C4-2B (cell line): ENCODE results near the gene GALNS.

ENCODE experiments used
- H3K27ac ChIP-seq: fragments of 450-650 bp; 2 replicates; pipeline ENCODE4 v1.5.1; 2017
- CTCF ChIP-seq: fragments of 450-650 bp; conservative IDR thresholded peaks from 2 replicates; pipeline ENCODE4 v1.5.1; 2017; ENCODE audit warnings: mild to moderate bottlenecking
- ZFX ChIP-seq: fragments of 450-650 bp; IDR thresholded peaks from 2 replicates; pipeline ENCODE4 v1.6.1; 2017

GALNS gene

GRCh38 chr16:88886420-88886844 is 29.7 kb upstream of the GALNS start:
- no peak overlapping the region for H3K27ac ChIP-seq
- TF ChIP-seq ZFX, result no peak
- no peak for TF ChIP-seq CTCF

GRCh38 chr16:88885693-88886280 is 29.0 kb upstream of the GALNS start:
- H3K27ac ChIP-seq, result no peak overlapping the region
- no peak for TF ChIP-seq ZFX
- no peak for TF ChIP-seq CTCF

GRCh38 chr16:88884569-88885271 is 28.0 kb upstream of the GALNS start:
- H3K27ac ChIP-seq, result no peak overlapping the region
- no peak for TF ChIP-seq ZFX

- H3K27ac ChIP-seq, result no peak overlapping the region
- TF ChIP-seq ZFX, result no peak
- TF ChIP-seq CTCF, result no peak
Measured at GRCh38 chr16:88883946-88884345, 27.2 kb upstream of the GALNS start.

- no peak overlapping the region for H3K27ac ChIP-seq
- TF ChIP-seq ZFX (no peak), CTCF (no peak)
Measured at GRCh38 chr16:88883117-88883895, 26.6 kb upstream of the GALNS start.

GRCh38 chr16:88882358-88883030 is 25.7 kb upstream of the GALNS start:
- no peak for TF ChIP-seq CTCF
- TF ChIP-seq ZFX, result no peak
- H3K27ac ChIP-seq, result no peak overlapping the region

GRCh38 chr16:88881675-88882357 is 25.1 kb upstream of the GALNS start:
- H3K27ac ChIP-seq, result no peak overlapping the region
- TF ChIP-seq ZFX, result no peak
- TF ChIP-seq CTCF, result no peak
